ENCODE results near the gene PADI6. TPM values are rescaled to one million over a fixed set of nuclear protein-coding genes. Genes with fewer than 3 reads are reported as not detected.

Gene PADI6
- total RNA-seq, 1 experiment from 2014 or later: not detected

GRCh38 chr1:17409391-17409811 lies 37.4 kb downstream of the PADI6 start:
- intact Hi-C loops (cut with micrococcal nuclease): no loop called here
- no peak overlapping the region for H3K4me3 ChIP-seq (replicated peaks in 1 of 2; ENCODE audit: low read depth in 1 of 2, low read length in 2 of 2)
- H3K27ac ChIP-seq (ENCODE audit: low read depth, low read length): no peak overlapping the region
- BruUV-seq (replicated peaks): no TSS peak
- no peaks in the 10 kb centered on the region for H3K4me1 ChIP-seq (ENCODE audit: control insufficient read depth in 1 of 2, insufficient read depth in 2 of 2, low read length in 2 of 2)
- H3K36me3 ChIP-seq (ENCODE audit: control insufficient read depth in 1 of 2, insufficient read depth in 2 of 2, low read length in 2 of 2): peaks cover 37 to 59% of the 10 kb centered on the region in 2 experiments
- H3K79me2 ChIP-seq (ENCODE audit: insufficient read depth, low read length): peaks cover 14% of the 10 kb centered on the region; the same call in 1 of the 2 replicates
- no peak overlapping the region for H3K9ac ChIP-seq (ENCODE audit: low read length)
- no peaks in the 10 kb centered on the region for H4K20me1 ChIP-seq (ENCODE audit: insufficient read depth)
- ChIA-PET RAD21 (ENCODE audit: low non-redundant PET in 1 of 2, low total read pairs in 2 of 2, uncharacterized antibody in 2 of 2, unreplicated experiment in 2 of 2) (no interaction called here), POLR2A (no interaction called here), CTCF (no interaction called here)
- no peak for TF ChIP-seq CTCF (IDR thresholded peaks at IDR 0.05 in 2 of 3, conservative IDR thresholded peaks at IDR 0.05 in 1 of 3; ENCODE audit: borderline replicate concordance in 1 of 3, insufficient read depth in 1 of 3, low read depth in 2 of 3, low read length in 2 of 3)
- no peak for TF ChIP-seq ZFX (IDR thresholded peaks at IDR 0.05)
- TF ChIP-seq TCF7L2 (IDR thresholded peaks at IDR 0.05; ENCODE audit: borderline replicate concordance, extremely low read depth, insufficient read depth, insufficient read length): no peak
- no peak for TF ChIP-seq ELF1 (IDR thresholded peaks at IDR 0.05; ENCODE audit: borderline replicate concordance, low read depth)
- TF ChIP-seq SIN3A (IDR thresholded peaks at IDR 0.05; ENCODE audit: low read depth): no peak
- TF ChIP-seq POLR2AphosphoS5 (IDR thresholded peaks at IDR 0.05; ENCODE audit: low read depth, low read length): no peak
- TF ChIP-seq ZNF274 (IDR thresholded peaks at IDR 0.05; ENCODE audit: low read depth, low read length): no peak
- no peak for TF ChIP-seq REST (IDR thresholded peaks at IDR 0.05; ENCODE audit: low read depth)
- no peak for TF ChIP-seq FOSL1 (IDR thresholded peaks at IDR 0.05; ENCODE audit: low read depth)
- no peak for TF ChIP-seq POLR2A (IDR thresholded peaks at IDR 0.05; ENCODE audit: borderline replicate concordance, extremely low read depth, insufficient read depth, insufficient read length)
- ATAC-seq (no peak), DNase-seq (ENCODE audit: low read depth, low spot score) (no peak)
- H3K4me2 ChIP-seq (ENCODE audit: low read length): no peak overlapping the region
- no peaks in the 10 kb centered on the region for H3K27me3 ChIP-seq (ENCODE audit: insufficient read depth, low read length)
- no peaks in the 10 kb centered on the region for H3K9me3 ChIP-seq (ENCODE audit: control insufficient read depth in 1 of 2, insufficient read depth in 1 of 2, low read depth in 1 of 2, low read length in 2 of 2)
- H2AFZ ChIP-seq (ENCODE audit: low read depth, low read length, poor library complexity, severe bottlenecking): no peak overlapping the region
- H3K9me2 ChIP-seq (ENCODE audit: insufficient read depth): no peaks in the 10 kb centered on the region

All from HCT116 (cell line).